Motor neuron (in vitro differentiated cells): ENCODE data around the gene MUC5B. TPM values are rescaled to one million over a fixed set of nuclear protein-coding genes. Genes with fewer than 3 reads are reported as not detected.
A peak's percentile ranks its signal among the peaks of the same experiment; 100 is the strongest.

Source experiments
- ATAC-seq, 8 experiments: fragments of 200-7000 bp; cut with Tn5 transposase; replicated peaks in 6 of 8; 2 replicates each; pipeline ENCODE4 v1.8.0; 2021; ENCODE audit warnings: mild to moderate bottlenecking in 8 of 8, moderate library complexity in 8 of 8
- H3K27ac ChIP-seq, 2 donors: fragments of 250-450 bp; sonication (Bioruptor Pico); 2 replicates each; pipeline ENCODE4 v1.9.0; 2021; ENCODE audit warnings: antibody characterized with exemption in 2 of 2, mild to moderate bottlenecking in 2 of 2, moderate library complexity in 1 of 2
- H3K4me1 ChIP-seq, 2 donors: fragments of 250-450 bp; sonication (Bioruptor Pico); replicated peaks in 1 of 2; 2 replicates each; pipeline ENCODE4 v1.6.1; 2021; ENCODE audit warnings: antibody characterized with exemption in 2 of 2, mild to moderate bottlenecking in 2 of 2, moderate library complexity in 1 of 2
- H3K4me3 ChIP-seq, 5 donors: fragments of 250-450 bp; sonication (Bioruptor Pico); 2 replicates each; pipeline ENCODE4 v1.9.0; 2021; ENCODE audit warnings: antibody characterized with exemption in 5 of 5, mild to moderate bottlenecking in 5 of 5, moderate library complexity in 4 of 5
- WGBS, 10 experiments: fragments of 450-650 bp; shearing (Covaris generic); methylation state at CpG; one replicate each; pipeline ENCODE4 v1.0.0; 2022; 5-methylcytosine and 5-hydroxymethylcytosine counted together
- in situ Hi-C, 9 experiments: fragments of 400-800 bp; cut with MboI; loops; one replicate each; pipeline ENCODE4 v1.15.0; 2021; ENCODE audit warnings: low sequenced_read_pairs in 9 of 9, low pct_unique_long_range_greater_than_20kb in 2 of 9; ENCODE audit not compliant: unreplicated experiment in 9 of 9
- total RNA-seq, 8 experiments: library from RNA; unstranded; fragments of 300-600 nt; gene quantifications; 2 replicates each; pipeline versions ENCODE4 v1.2.3 to v1.2.4, GENCODE V29; 2022

The MUC5B gene
- total RNA-seq, 8 experiments from 2014 or later, result under 0.01 to 4.7 (median 0.85) TPM

DNA sequence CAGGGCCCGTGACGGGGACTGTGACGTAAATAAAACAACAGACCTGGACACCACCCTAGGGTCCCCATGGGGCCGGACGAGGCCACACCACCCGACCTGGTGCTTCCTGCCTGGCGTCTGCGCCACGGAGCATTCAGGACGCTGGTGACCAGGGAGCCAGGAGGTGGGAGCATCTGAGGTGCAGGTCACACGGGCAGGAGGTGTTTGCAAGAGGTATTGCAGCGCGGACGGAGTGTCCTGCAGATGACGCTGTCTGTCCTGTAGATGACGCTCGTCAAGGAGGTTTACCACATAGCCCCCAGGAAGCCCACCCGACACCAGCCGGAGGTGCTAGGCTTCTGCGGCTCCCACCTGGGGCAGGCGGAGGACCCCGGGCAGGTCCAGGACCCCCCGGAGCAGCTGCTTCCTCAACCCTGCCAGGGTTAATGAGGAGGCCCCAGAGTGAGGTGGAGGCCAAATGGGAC lies 986 bp upstream of the MUC5B start:
- ATAC-seq, result no peak
- in situ Hi-C loops, result loop anchor here in 4 of 9 experiments (25.0 kb wide), 1 partner anchor 290 kb away; no protein-coding TSS in a partner anchor
- Histone ChIP-seq H3K27ac (no peak overlapping the region), H3K4me3 (no peak overlapping the region), H3K4me1 (peaks cover 0 to 6% of the 10 kb centered on the region in 2 donors)
- 13 to 100% (median 94%) methylated on average over 2 to 8 of the region's 23 CpGs; no CpG with 5 or more reads in 6 of the 10 experiments for WGBS, 10 experiments

DNA sequence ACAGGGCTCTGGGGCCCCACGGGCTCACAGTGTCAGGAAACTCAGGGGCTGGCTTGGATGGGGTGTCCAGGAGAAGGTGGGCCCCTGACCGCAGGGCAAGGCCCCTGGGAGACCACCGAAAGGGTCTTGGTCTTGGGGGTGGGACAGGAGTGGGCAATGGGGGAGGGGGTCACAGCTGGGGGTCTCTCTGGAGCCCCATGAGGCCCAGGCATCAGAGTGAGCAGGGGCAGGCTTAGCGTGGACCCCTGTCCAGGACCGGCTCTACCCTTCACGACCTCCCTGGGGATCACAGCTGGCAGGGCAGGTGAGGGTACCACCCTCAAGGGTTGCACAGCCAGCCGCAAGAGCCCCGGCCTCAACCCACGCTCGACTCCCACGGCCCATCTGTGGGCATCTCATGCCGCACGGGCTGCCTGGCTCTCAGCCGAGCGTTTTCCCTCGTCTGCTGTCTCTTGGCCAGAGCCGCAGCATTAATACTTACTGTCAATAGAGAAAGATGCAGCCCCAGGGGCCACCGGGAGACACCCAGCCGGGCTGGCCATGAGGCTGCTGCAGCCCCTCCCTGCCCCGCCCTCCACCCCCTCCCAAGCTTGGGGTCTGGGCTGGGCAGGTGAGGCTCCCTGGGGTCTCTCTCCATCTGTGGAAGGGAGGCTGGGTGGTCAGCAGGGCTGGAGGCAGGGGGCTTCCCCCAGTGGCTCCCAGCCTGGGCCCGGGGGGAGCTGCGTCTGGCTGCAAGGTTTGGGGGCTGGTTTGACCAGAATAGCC lies 662 bp downstream of the MUC5B start:
- no peak overlapping the region for H3K27ac ChIP-seq
- in situ Hi-C loops, result loop anchor here in 4 of 9 experiments (25.0 kb wide), 1 partner anchor 289 kb away; no protein-coding TSS in a partner anchor
- WGBS, 10 experiments, result 100% methylated on average over 1 of the region's 22 CpGs; no CpG with 5 or more reads in 9 of the 10 experiments
- H3K4me3 ChIP-seq, result no peak overlapping the region
- ATAC-seq, result peak in 1 of 8 experiments; percentile 6
- peaks cover 0 to 8% of the 10 kb centered on the region in 2 donors for H3K4me1 ChIP-seq

DNA sequence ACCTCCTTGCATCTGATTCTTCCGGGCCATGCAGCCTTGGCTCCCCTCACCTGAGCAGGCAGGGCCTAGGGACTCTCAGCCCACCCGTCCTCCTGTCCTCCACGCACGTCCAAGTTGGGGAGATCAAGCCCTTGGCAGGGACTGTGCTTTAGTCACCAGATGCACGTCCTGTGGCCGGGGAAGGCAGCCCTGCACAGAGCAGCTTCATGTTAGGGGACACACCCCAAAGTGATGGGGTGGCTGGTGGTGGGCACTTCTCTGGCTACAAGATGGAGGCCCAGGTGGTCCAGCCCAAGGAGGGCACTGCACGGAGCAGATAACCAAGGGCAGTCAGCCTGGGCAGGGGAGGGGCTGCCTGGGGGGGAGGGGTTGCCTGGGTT lies 1.2 kb downstream of the MUC5B start:
- H3K4me3 ChIP-seq, result no peak overlapping the region
- WGBS, 10 experiments, result 83% methylated on average over 1 to 3 of the region's 7 CpGs; no CpG with 5 or more reads in 8 of the 10 experiments
- H3K4me1 ChIP-seq, result peaks cover 0 to 8% of the 10 kb centered on the region in 2 donors
- H3K27ac ChIP-seq, result no peak overlapping the region
- in situ Hi-C loops, result loop anchor here in 4 of 9 experiments (25.0 kb wide), 1 partner anchor 288 kb away; no protein-coding TSS in a partner anchor
- ATAC-seq, result peak in 6 of 8 experiments; percentile 7 to 41 (median 12)

DNA sequence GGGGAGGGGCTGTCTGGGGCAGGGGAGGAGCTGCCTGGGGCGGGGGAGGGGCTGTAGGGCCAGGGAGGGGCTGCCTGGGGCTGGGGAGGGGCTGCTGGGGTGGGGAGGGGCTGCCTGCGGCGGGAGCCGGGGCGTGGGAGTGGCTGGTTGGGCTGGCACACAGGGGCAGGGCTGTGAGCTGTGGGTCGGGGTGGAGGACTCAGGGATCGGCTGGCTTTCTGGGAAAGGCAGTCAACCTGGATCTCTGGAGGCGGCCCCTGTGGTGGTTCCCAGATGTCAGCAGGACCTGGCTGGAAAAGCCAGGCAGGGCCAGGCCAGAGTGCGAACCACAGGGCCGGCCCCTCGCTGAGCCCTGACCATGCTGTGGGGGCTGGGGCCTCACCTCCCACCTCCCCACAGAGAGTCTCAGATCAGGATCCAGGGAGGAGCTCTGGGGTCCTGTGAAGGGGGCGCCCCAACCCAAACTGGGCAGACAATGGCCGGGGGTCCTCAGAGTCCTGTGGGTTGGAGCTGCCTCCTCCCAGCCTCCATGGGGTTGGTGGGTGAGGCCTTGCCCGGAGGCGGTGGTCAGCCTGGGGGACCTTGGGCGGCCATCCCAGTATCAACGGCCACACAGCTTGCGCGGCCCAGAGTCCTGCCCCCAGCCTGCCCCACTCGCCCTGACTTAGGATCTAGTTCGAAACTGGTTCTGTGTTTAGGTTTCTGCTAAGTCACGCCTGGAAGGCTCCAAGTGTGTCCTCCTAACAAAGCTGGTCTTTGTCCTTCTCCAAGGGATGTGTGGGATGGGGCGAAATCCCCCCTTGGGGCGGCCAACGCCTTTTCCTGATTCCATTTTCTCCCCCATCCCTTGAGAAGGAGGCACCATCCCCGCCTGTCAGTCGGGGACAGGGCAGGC lies 1.9 kb downstream of the MUC5B start:
- H3K4me1 ChIP-seq, result peaks cover 0 to 8% of the 10 kb centered on the region in 2 donors
- no peak overlapping the region for H3K4me3 ChIP-seq
- 73 to 96% (median 90%) methylated on average over 2 to 5 of the region's 27 CpGs; no CpG with 5 or more reads in 7 of the 10 experiments for WGBS, 10 experiments
- no peak overlapping the region for H3K27ac ChIP-seq
- in situ Hi-C loops, result loop anchor here in 4 of 9 experiments (25.0 kb wide), 1 partner anchor 288 kb away; no protein-coding TSS in a partner anchor
- ATAC-seq, result peak in 7 of 8 experiments; percentile 56 to 79 (median 62)

DNA sequence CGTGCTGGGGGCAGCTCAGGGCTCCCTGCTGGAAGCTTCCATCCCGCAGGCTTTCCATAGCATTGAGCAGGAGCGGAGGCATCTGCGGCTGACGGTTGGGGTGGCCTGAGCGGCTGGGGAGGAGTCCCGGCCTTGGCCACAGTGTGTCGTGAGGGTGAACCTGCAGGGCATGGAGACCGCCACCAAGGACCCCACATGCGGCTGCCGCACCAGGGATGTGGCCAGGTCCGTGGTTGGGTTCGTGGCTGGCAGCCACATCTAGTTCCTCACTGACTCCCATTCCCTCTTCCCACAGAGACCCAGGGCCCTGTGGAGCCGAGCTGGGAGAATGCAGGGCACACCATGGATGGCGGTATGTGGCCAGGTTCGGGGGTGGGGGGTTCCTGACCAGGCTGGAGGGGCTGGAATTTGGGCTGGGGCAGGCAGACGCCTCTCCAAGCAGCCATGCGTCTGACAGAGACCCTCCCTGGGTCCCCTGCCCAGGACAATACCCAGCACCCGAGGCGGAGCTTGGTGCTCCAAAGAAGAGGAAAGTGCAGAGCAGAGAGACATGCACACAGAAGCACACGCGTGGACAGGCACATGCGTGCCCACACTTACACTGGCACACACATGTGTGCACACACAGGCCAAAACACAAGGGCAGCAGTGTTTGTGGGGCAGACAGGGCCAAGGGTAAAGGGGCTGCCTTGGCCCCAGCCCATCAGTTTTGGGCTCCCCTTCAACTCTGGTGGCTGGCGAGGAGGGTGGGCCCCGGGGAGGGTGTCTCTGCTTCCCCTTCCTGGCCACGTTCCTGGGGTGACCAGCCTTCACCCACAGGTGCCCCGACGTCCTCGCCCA lies 2.7 kb downstream of the MUC5B start:
- no peak overlapping the region for H3K27ac ChIP-seq
- H3K4me1 ChIP-seq, result peaks cover 0 to 8% of the 10 kb centered on the region in 2 donors
- in situ Hi-C loops, result no loop called here
- ATAC-seq, result no peak
- H3K4me3 ChIP-seq, result no peak overlapping the region
- WGBS, 10 experiments, result 79 to 100% (median 87%) methylated on average over 1 to 6 of the region's 29 CpGs; no CpG with 5 or more reads in 6 of the 10 experiments

DNA sequence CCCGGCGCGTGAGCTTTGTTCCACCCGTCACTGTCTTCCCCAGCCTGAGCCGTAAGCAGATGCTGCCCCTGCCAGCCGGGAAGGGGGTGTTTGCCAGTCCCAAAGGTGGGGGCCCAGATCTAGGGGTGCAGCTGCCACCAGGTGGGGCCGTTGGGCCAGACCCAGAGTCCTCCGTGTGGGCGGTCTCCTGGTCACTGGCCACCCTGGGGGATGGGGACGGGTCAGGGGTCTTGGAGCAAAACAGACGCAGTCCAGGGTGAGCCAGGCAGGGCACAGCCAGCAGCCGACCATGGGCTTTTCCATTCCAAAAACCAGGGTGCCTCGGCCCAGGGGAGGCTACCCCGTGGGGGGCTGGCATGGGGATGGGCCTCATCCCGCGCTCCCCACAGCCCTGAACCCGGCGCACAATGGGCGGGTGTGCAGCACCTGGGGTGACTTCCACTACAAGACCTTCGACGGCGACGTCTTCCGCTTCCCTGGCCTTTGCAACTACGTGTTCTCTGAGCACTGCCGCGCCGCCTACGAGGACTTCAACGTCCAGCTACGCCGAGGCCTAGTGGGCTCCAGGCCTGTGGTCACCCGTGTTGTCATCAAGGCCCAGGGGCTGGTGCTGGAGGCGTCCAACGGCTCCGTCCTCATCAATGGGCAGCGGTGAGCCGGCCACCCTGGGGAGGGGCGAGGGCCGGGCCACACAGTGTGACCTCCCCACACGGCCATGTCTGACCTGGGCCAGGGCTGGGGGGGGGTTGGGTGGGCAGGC lies 3.5 kb downstream of the MUC5B start:
- H3K27ac ChIP-seq, result no peak overlapping the region
- in situ Hi-C loops, result no loop called here
- H3K4me3 ChIP-seq, result no peak overlapping the region
- peaks cover 0 to 8% of the 10 kb centered on the region in 2 donors for H3K4me1 ChIP-seq
- ATAC-seq, result no peak
- WGBS, 10 experiments, result no CpG with 5 or more reads among the region's 41 CpGs

DNA sequence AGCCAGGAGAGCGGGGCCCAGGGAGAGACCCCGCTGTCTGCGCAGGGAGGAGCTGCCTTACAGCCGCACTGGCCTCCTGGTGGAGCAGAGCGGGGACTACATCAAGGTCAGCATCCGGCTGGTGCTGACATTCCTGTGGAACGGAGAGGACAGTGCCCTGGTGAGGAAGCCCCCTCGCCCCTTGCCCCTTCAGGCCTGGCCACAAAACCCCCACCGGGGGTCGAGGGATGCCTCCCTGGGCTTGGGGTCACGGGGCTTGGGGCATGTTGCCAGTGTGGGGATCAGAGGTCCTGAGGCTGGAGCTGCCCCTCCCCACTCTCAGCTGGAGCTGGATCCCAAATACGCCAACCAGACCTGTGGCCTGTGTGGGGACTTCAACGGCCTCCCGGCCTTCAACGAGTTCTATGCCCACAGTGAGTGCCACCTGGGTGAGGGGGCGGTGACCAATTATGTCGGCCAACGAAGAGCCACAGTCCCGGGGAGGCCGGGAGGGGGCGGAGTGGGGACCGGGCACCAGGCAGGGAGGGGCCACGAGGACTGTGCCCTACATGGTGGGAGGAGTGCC lies 4.2 kb downstream of the MUC5B start:
- in situ Hi-C loops, result no loop called here
- Histone ChIP-seq H3K4me1 (peaks cover 0 to 8% of the 10 kb centered on the region in 2 donors), H3K27ac (no peak overlapping the region), H3K4me3 (no peak overlapping the region)
- WGBS, 10 experiments, result no CpG with 5 or more reads among the region's 23 CpGs
- peak in 3 of 8 experiments; percentile 12 to 17 (median 16) for ATAC-seq

DNA sequence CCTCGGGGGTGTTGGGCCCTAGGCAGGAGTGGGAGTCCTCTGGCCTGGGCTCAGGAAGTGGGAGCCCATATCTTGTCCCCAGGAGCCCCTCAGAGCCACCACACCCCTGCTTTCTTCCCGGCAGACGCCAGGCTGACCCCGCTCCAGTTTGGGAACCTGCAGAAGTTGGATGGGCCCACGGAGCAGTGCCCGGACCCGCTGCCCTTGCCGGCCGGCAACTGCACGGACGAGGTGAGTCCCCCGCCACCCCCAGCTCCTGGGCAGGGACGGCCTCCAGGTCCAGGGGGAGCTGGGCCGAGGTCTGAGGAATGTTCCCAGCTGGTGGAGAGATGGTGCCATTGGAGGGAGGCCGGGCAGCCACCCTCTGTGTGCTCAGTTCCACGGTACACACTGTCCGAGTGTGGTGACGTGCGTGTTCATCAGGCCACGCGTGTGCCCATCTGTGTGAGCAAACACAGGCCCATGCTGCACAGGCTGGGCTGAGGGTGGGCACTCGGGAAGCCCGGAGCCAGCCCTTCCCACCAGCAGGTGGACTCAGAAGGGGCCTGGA lies 4.8 kb downstream of the MUC5B start:
- no peak overlapping the region for H3K4me3 ChIP-seq
- peak in 3 of 8 experiments; percentile 3 to 14 (median 5) for ATAC-seq
- H3K4me1 ChIP-seq, result peaks cover 0 to 8% of the 10 kb centered on the region in 2 donors
- H3K27ac ChIP-seq, result no peak overlapping the region
- WGBS, 10 experiments, result 60 to 78% methylated on average over 2 to 5 of the region's 23 CpGs; no CpG with 5 or more reads in 8 of the 10 experiments
- in situ Hi-C loops, result no loop called here

DNA sequence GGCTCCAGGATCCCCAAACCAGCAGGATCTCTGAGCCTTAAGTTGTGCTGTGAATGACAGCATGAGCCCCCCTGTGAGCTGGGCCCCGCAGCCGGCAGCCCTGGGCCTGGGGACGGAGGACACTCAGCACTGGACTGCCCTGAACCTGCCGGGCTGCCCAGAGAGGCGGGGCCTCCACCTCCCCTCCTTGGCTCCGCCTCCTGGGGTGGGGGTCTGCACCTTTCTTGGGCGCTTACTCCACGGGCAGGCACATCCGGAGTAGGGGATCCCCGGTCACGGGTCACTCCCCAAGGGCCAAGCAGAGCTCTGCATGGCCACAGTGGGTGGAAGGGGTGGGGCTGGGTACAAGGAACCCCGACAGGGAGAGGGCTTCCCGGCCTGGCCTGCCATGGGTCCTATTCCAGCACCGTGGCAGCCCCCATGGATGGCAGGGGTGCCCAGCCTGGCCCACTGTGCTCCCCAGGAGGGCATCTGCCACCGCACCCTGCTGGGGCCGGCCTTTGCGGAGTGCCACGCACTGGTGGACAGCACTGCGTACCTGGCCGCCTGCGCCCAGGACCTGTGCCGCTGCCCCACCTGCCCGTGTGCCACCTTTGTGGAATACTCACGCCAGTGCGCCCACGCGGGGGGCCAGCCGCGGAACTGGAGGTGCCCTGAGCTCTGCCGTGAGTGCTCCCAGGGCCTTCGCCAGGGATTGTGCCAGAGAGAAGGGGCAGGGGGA lies 5.4 kb downstream of the MUC5B start:
- H3K4me3 ChIP-seq, result no peak overlapping the region
- H3K4me1 ChIP-seq, result peaks cover 0 to 8% of the 10 kb centered on the region in 2 donors
- in situ Hi-C loops, result no loop called here
- peak in 4 of 8 experiments; percentile 19 to 33 (median 22) for ATAC-seq
- WGBS, 10 experiments, result 0 to 88% (median 88%) methylated on average over 1 to 5 of the region's 31 CpGs; no CpG with 5 or more reads in 7 of the 10 experiments
- no peak overlapping the region for H3K27ac ChIP-seq

DNA sequence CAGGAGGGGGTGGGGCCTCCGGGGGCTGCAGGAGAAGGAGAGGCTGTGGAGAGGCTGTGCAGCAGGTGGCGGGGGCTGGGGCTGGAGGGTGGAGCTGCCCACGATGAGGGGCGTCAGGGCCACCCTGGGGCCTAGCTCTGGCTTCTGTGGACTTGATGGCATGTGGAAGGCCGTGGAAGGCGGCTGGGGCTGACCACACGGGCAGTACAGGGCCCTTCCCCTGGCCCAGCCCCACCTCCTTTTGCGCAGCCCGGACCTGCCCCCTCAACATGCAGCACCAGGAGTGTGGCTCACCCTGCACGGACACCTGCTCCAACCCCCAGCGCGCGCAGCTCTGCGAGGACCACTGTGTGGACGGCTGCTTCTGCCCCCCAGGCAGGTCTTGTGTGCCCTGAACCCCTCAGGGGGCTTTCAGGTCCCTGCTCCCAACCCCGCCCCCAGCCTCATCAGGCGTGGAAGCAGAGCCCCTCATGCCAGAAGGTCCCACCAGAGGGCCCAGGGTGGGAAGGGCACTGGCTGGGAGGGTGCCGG lies 6.1 kb downstream of the MUC5B start:
- no CpG with 5 or more reads among the region's 18 CpGs for WGBS, 10 experiments
- in situ Hi-C loops, result no loop called here
- Histone ChIP-seq H3K4me3 (no peak overlapping the region), H3K4me1 (peaks cover 0 to 5% of the 10 kb centered on the region in 2 donors), H3K27ac (no peak overlapping the region)
- ATAC-seq, result no peak
